Testis (tissue), 2 donors: ENCODE measurements around the gene ACSF2.

Experiments used
- POLR2A ChIP-seq: fragments of 450-650 bp; IDR thresholded peaks from one replicate; pipeline ENCODE4 v1.6.1; 2017; ENCODE audit warnings: antibody characterized with exemption, mild to moderate bottlenecking, moderate library complexity
- TF ChIP-seq, protein P1 (sequence below), 3 experiments: fragments of 450-650 bp in 2 of 3; fragments of 200-600 bp in 1 of 3; sonication (generic) in 1 of 3; IDR thresholded peaks; one replicate each; pipeline ENCODE4 v1.5.1; 2016 to 2019; ENCODE audit warnings: antibody characterized with exemption in 3 of 3, mild to moderate bottlenecking in 2 of 3, moderate library complexity in 1 of 3

DNA sequence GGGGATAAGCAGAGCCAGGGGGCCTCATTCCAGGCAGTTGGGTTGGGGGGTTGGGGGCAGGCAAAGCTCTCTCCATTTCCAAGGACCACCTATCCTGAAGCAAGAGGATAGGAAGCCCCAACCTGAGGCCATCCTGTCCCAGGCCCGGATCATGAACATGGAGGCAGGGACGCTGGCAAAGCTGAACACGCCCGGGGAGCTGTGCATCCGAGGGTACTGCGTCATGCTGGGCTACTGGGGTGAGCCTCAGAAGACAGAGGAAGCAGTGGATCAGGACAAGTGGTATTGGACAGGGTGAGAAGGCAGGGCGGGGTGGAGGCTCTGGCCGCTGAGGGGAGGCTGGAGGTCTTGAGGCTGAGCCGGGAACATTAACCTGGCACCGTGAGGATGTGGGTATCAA is 46.3 kb downstream of the ACSF2 start:
- TF ChIP-seq, protein P1, sequence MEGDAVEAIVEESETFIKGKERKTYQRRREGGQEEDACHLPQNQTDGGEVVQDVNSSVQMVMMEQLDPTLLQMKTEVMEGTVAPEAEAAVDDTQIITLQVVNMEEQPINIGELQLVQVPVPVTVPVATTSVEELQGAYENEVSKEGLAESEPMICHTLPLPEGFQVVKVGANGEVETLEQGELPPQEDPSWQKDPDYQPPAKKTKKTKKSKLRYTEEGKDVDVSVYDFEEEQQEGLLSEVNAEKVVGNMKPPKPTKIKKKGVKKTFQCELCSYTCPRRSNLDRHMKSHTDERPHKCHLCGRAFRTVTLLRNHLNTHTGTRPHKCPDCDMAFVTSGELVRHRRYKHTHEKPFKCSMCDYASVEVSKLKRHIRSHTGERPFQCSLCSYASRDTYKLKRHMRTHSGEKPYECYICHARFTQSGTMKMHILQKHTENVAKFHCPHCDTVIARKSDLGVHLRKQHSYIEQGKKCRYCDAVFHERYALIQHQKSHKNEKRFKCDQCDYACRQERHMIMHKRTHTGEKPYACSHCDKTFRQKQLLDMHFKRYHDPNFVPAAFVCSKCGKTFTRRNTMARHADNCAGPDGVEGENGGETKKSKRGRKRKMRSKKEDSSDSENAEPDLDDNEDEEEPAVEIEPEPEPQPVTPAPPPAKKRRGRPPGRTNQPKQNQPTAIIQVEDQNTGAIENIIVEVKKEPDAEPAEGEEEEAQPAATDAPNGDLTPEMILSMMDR (IDR thresholded peaks at IDR 0.05), result no peak
- TF ChIP-seq POLR2A, result no peak
